AG04450 (cell line): ENCODE results near the gene KCNH2. TPM values are rescaled to one million over a fixed set of nuclear protein-coding genes. Genes with fewer than 3 reads are reported as not detected.
"Not testable (repeated sequence)": the region's sequence is repeated elsewhere in the genome, so short reads cannot be mapped to it uniquely, and the experiment has no call there.

Source experiments
- CTCF ChIA-PET: fragments of 300-600, 350-600 bp; formaldehyde crosslinking; extraction: SDS; loops from one replicate; lab custom pipeline; 2022; ENCODE audit warnings: antibody characterized with exemption, inconsistent platforms; lab: Charles Lee
- POLR2A ChIA-PET: fragments of 350-600 bp; formaldehyde crosslinking; extraction: SDS; loops from one replicate; lab custom pipeline; 2021; ENCODE audit warnings: antibody characterized with exemption, inconsistent platforms; lab: Yijun Ruan, JAX
- DNase-seq: peaks from one replicate; pipeline ENCODE4 v3.0.0-alpha.2; 2011; ENCODE audit warnings: low read depth, low spot score
- H3K27ac ChIP-seq: one replicate; pipeline ENCODE4 v1.5.1; 2012; ENCODE audit warnings: low read depth, low read length, control low read depth
- H3K27me3 ChIP-seq: one replicate; pipeline ENCODE4 v1.6.0; 2012; ENCODE audit warnings: low read length; ENCODE audit not compliant: control insufficient read depth, insufficient read depth
- H3K4me3 ChIP-seq: 2 replicates; pipeline ENCODE4 v1.5.1; 2011; ENCODE audit warnings: mild to moderate bottlenecking, low read depth, low read length, control low read depth
- H3K9me3 ChIP-seq: 2 replicates; pipeline ENCODE4 v1.5.1; 2012; ENCODE audit warnings: low read length; ENCODE audit not compliant: control insufficient read depth, insufficient read depth
- polyA plus RNA-seq: library from polyadenylated mRNA; depleted of rRNA; stranded (reverse); fragments of >200 nt; gene quantifications from 2 replicates; pipeline ENCODE4 v1.2.3, GENCODE V29; 2011
- TF ChIP-seq, protein P1 (sequence below): IDR thresholded peaks from 2 replicates; pipeline ENCODE4 v1.5.1; 2011; ENCODE audit warnings: low read depth, low read length, control low read depth, inconsistent platforms

The KCNH2 gene
- polyA plus RNA-seq, 1 experiment: 1.3 TPM

DNA sequence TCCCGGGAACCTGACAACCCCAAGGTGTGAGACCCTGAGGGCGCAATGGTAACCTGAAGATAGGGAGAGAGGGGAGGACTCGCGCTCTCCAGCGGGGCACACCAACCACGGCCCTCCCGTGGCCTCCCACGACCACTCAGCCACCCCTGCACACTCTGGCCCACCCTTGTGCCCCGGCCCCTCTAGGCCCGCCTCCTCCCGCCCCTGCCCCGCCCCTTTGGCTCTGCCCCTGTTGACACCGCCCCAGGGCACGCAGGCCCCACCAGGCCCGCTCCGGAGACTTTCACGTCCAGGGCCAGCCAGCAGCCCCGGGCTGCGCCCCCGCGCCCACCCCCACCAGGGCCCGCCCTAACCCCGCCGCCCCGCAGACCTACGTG lies 35.2 kb upstream of the KCNH2 start:
- CTCF ChIA-PET: interaction anchor here (0.7 to 0.8 kb wide), 3 partner anchors 50 to 233 kb away, joined by 5 to 6 read pairs (median 5); no protein-coding TSS in a partner anchor
- POLR2A ChIA-PET: interaction anchor here (0.6 to 0.9 kb wide), 2 partner anchors 34 to 45 kb away, joined by 3 read pairs; no protein-coding TSS in a partner anchor
- H3K4me3 ChIP-seq: peak overlapping the region; percentile 25; the same call in 1 of the 2 replicates

DNA sequence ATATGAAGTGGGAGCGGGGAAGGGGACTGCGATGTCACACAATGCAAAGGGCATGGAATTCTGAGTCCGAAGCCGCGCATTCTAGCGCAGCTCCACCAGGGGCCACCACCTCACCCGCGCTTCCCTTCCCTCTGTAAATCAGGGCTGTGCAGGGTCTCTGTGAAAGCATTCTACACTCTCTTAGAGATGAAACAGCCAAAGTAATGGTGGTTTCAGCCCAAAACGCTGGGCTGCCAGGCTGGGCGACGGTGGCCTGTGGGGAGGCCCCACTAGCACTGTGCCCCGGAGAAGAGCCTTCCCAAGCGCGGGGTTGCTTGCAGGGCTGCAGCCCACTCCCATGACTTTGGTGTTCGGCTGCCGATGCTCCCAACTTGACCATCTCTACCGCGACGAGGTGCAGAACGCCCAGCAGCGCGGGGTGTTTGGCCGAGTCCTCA lies 34.8 kb upstream of the KCNH2 start:
- DNase-seq: no peak
- H3K27ac ChIP-seq: no peak overlapping the region
- CTCF ChIA-PET: interaction anchor here (1.0 to 3.3 kb wide), 8 partner anchors 8 to 158 kb away, joined by 3 to 13 read pairs (median 4); no protein-coding TSS in a partner anchor
- H3K27me3 ChIP-seq: peaks cover 15% of the 10 kb centered on the region
- POLR2A ChIA-PET: interaction anchor here (0.9 kb wide), 1 partner anchor 34 kb away, joined by 3 read pairs; no protein-coding TSS in a partner anchor
- H3K4me3 ChIP-seq: no peak overlapping the region
- TF ChIP-seq, protein P1, sequence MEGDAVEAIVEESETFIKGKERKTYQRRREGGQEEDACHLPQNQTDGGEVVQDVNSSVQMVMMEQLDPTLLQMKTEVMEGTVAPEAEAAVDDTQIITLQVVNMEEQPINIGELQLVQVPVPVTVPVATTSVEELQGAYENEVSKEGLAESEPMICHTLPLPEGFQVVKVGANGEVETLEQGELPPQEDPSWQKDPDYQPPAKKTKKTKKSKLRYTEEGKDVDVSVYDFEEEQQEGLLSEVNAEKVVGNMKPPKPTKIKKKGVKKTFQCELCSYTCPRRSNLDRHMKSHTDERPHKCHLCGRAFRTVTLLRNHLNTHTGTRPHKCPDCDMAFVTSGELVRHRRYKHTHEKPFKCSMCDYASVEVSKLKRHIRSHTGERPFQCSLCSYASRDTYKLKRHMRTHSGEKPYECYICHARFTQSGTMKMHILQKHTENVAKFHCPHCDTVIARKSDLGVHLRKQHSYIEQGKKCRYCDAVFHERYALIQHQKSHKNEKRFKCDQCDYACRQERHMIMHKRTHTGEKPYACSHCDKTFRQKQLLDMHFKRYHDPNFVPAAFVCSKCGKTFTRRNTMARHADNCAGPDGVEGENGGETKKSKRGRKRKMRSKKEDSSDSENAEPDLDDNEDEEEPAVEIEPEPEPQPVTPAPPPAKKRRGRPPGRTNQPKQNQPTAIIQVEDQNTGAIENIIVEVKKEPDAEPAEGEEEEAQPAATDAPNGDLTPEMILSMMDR: peak; percentile 68
- peaks cover 9% of the 10 kb centered on the region; the same call in 1 of the 2 replicates for H3K9me3 ChIP-seq

More for the DNA sequence above, 35.2 kb upstream of the KCNH2 start:
- no peak overlapping the region for H3K27ac ChIP-seq
- TF ChIP-seq, protein P1: no peak
- peaks cover 9% of the 10 kb centered on the region; the same call in 1 of the 2 replicates for H3K9me3 ChIP-seq
- H3K27me3 ChIP-seq: peaks cover 19% of the 10 kb centered on the region
- no peak for DNase-seq

DNA sequence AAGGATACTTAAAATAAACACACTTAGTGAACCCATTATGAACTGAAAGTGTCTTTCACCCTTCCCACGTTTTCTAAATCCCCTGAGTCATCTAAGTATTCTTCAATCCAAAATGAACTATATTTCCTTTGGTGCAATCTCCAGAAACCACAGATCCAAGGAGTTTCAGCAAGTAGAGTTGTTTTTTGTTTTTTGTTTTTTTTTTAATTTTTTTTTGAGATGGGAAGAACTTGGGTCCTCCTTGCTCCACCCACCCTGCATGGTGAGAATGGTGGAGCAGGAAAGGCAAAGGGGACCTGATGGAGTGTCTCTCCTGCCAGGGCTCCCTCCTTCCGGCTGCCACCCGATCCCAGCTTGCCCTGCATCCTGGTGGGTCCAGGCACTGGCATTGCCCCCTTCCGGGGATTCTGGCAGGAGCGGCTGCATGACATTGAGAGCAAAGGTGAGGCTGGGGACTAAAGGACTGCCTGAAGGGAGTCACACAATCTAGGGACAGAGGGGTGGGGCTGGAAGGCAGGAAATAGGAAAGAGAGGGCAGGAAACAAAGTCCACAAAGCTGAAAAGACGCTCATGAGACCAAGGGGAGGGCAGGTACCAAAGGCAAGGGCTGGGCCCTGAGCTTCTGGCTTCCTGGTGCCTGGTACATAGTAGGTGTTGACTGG lies 34.0 kb upstream of the KCNH2 start:
- ChIA-PET POLR2A (no interaction called here), CTCF (interaction anchor here (0.7 to 3.3 kb wide), 12 partner anchors 9 to 158 kb away, joined by 3 to 13 read pairs (median 4); no protein-coding TSS in a partner anchor)
- no peak for DNase-seq
- H3K4me3 ChIP-seq: no peak overlapping the region
- peaks cover 8% of the 10 kb centered on the region for H3K27me3 ChIP-seq
- H3K27ac ChIP-seq: no peak overlapping the region
- peaks cover 9% of the 10 kb centered on the region; the same call in 1 of the 2 replicates for H3K9me3 ChIP-seq
- TF ChIP-seq, protein P1: no peak

DNA sequence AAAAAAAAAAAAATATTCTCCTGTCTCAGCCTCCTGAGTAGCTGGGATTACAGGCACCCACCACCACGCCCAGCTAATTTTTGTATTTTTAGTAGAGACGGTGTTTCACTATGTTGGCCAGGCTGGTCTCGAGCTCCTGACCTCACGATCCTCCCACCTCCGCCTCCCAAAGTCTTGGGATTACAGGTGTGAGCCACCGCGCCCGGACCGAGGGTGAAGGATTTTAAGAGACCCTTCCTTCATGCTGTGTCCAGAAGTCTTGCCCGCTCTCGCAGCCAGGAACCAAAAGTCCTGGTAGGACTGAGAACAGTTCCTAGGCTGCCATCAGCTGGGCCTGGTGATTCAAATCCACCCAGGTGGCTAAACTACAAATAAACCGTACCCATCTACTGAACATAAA lies 33.5 kb upstream of the KCNH2 start:
- not testable (repeated sequence) for H3K27ac ChIP-seq, H3K4me3 ChIP-seq, H3K27me3 ChIP-seq, DNase-seq, H3K9me3 ChIP-seq
- POLR2A ChIA-PET: interaction anchor here (2.5 kb wide), 1 partner anchor 102 kb away, joined by 9 read pairs; no protein-coding TSS in a partner anchor
- CTCF ChIA-PET: interaction anchor here (1.1 to 3.6 kb wide), 11 partner anchors 10 to 159 kb away, joined by 3 to 17 read pairs (median 5); no protein-coding TSS in a partner anchor

DNA sequence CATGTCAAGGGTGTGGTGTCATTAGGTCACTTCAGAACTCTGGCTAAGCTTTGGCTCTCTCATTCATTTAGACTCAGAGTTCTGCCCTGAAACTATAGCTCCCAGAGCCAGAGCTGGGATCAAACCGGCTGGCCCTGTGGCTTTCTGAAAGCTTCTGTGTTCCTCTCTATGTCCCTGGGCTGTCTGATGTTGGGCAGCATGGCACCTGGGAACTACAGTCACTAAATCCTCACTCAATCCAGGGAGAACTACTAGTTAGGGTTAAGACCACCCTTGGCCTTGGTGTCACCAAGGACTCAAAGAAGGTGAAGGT lies 32.9 kb upstream of the KCNH2 start:
- Histone ChIP-seq H3K27ac (no peak overlapping the region), H3K27me3 (peaks cover 8% of the 10 kb centered on the region), H3K4me3 (peak overlapping the region; percentile 43), H3K9me3 (peaks cover 9% of the 10 kb centered on the region; the same call in 1 of the 2 replicates)
- TF ChIP-seq, protein P1: no peak
- DNase-seq: no peak
- POLR2A ChIA-PET: interaction anchor here (2.5 kb wide), 1 partner anchor 103 kb away, joined by 9 read pairs; no protein-coding TSS in a partner anchor
- CTCF ChIA-PET: interaction anchor here (1.1 to 4.0 kb wide), 9 partner anchors 10 to 113 kb away, joined by 3 to 24 read pairs (median 9); no protein-coding TSS in a partner anchor
